Memory B cell (primary cell): ENCODE measurements around the gene GET4.
"Not testable (repeated sequence)": the region's sequence is repeated elsewhere in the genome, so short reads cannot be mapped to it uniquely, and the experiment has no call there.

Experiments used
- ATAC-seq: fragments of 150-1000 bp; cut with Tn5 transposase; 2 replicates; pipeline ENCODE4 v1.10.0; 2021; ENCODE audit warnings: low read depth, mild to moderate bottlenecking, moderate library complexity
- DNase-seq, 2 donors: peaks; one replicate each; pipeline ENCODE4 v3.0.0; 2022; ENCODE audit warnings: low spot score in 2 of 2
- H3K27ac Mint-ChIP-seq: one replicate; pipeline ENCODE4 v1.8.0; 2022; ENCODE audit warnings: mild to moderate bottlenecking, moderate library complexity, mixed read lengths
- H3K27me3 Mint-ChIP-seq: one replicate; pipeline ENCODE4 v1.8.0; 2022; ENCODE audit warnings: mixed read lengths
- H3K36me3 Mint-ChIP-seq: one replicate; pipeline ENCODE4 v1.8.0; 2022; ENCODE audit warnings: mild to moderate bottlenecking, mixed read lengths
- H3K4me1 Mint-ChIP-seq: one replicate; pipeline ENCODE4 v1.8.0; 2022; ENCODE audit warnings: mixed read lengths
- H3K4me3 Mint-ChIP-seq: one replicate; pipeline ENCODE4 v1.8.0; 2022; ENCODE audit warnings: mild to moderate bottlenecking, moderate library complexity, mixed read lengths
- H3K9me3 Mint-ChIP-seq: one replicate; pipeline ENCODE4 v1.8.0; 2022; ENCODE audit warnings: mixed read lengths

The GET4 gene

DNA sequence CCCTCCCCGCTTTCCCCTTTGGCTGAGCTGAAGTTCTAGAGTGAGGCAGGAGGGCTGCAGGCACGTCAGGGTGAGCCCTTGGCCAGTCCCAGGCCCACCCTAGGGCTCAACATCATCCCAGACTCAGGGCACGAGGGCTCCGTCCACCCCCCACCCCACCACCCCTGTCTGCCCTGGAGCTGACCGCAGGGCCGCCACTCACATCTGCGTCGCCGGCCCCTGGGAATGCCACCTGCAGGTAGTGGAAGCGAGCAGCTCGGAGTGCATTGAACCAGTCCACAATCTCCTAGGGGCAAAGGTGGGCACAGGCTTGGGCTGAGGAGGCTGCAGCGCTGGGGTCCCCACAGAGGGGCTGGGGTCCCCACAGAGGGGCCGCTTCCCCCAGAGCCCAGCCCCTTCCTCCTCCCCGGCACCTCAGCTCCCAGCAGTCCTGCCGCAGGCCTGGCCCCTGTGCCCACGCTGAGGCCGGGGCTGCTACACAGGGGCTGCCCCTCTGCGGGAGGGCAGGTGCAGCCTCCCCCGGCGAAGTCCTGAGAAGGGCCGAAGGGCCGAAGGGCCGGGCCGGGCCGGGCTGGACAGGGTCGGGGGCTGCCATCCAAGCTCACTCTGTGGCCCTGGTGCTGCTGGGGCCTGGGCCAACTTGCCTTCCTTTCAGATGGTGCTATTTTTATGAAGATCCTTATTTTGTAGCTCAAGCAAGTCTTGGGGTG lies 24.1 kb downstream of the GET4 start:
- H3K27me3 Mint-ChIP-seq: no peaks in the 10 kb centered on the region
- no peak overlapping the region for H3K4me3 Mint-ChIP-seq
- peaks cover 6% of the 10 kb centered on the region for H3K36me3 Mint-ChIP-seq
- no peaks in the 10 kb centered on the region for H3K4me1 Mint-ChIP-seq
- no peak overlapping the region for H3K27ac Mint-ChIP-seq
- DNase-seq (no peak), ATAC-seq (no peak)
- no peaks in the 10 kb centered on the region for H3K9me3 Mint-ChIP-seq

DNA sequence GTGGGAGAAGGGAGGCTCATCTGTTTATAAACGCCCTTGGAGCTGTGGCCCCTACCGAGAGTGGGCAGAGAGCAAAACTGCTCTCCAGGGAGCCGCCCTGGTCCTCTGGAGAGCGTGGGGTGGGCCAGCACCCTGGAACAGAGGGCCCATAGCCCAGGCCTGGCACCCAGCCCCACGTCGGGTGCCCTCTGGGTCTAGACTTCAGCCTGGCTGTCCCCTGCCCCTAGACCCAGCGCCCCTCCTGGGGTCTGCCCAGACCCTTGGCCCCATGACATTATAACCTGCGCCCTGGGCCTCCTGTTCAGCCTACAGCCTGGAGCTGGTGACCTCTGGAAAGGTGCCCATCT lies 24.7 kb downstream of the GET4 start:
- no peak for DNase-seq
- peaks cover 6% of the 10 kb centered on the region for H3K36me3 Mint-ChIP-seq
- H3K4me1 Mint-ChIP-seq: no peaks in the 10 kb centered on the region
- ATAC-seq: no peak
- no peak overlapping the region for H3K4me3 Mint-ChIP-seq
- H3K9me3 Mint-ChIP-seq: no peaks in the 10 kb centered on the region
- no peak overlapping the region for H3K27ac Mint-ChIP-seq
- H3K27me3 Mint-ChIP-seq: no peaks in the 10 kb centered on the region

DNA sequence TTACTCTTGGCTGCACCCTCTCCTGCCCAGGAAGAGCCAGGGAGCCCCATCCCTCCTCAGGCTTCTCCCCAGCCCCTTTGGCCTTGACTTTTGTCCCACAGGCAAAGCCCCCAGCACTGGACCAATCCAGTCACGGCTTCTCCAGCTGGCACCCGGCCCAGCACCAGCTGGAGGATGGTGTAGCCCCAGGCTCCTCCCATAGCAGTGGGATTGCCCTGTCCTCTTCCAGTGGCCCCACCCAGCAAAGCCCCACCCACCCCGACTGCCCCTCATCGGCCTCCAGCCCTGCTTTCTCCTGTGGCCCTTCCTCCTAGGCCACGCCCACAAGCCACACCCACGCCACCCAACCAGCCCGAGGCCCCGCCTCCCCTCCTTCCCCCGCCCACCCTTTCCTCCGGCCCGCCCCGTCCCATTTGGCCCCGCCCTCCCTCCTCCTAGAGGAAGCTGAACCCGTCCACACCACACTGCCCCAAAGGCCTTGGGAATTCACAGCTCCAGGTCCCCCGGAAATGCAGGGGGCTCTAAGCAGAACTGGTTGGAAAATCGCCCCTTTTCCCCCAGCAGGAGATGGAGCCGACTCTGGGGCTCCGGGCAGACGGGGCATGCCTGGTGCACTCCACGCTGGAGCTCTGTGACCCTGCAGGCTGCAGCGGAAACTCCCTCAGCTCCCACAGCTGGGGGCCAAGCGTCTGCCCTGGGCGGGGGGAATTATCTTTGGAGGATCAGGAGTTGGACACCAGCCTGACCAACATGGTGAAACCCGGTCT lies 25.2 kb downstream of the GET4 start:
- no peak for DNase-seq
- Mint-ChIP-seq H3K27ac (no peak overlapping the region), H3K27me3 (no peaks in the 10 kb centered on the region), H3K9me3 (no peaks in the 10 kb centered on the region), H3K36me3 (peaks cover 2% of the 10 kb centered on the region), H3K4me3 (no peak overlapping the region), H3K4me1 (no peaks in the 10 kb centered on the region)
- peak; percentile 57 for ATAC-seq

DNA sequence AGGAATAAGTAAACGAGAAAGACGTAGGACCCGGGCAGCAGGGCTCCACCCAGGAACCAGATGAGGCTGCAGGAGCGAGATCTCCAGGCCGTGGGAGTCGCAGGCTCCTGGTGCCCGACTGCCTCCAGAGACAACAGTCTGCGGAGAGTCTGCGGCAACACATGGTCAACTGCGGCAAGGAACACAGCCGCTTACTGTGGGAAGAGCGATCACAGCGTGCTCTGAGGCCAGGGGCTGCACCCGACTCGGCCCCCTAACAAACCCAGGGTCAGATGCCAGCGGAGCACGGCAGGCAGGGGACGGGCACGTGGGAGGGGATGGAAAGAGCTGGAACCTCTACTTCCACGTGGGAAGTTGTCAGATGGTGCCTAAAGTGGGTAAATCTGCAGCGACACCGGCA lies 26.6 kb downstream of the GET4 start:
- ATAC-seq: no peak
- H3K4me3 Mint-ChIP-seq: no peak overlapping the region
- DNase-seq: no peak
- peaks cover 2% of the 10 kb centered on the region for H3K4me1 Mint-ChIP-seq
- H3K27me3 Mint-ChIP-seq: no peaks in the 10 kb centered on the region
- H3K9me3 Mint-ChIP-seq: no peaks in the 10 kb centered on the region
- no peaks in the 10 kb centered on the region for H3K36me3 Mint-ChIP-seq
- no peak overlapping the region for H3K27ac Mint-ChIP-seq

DNA sequence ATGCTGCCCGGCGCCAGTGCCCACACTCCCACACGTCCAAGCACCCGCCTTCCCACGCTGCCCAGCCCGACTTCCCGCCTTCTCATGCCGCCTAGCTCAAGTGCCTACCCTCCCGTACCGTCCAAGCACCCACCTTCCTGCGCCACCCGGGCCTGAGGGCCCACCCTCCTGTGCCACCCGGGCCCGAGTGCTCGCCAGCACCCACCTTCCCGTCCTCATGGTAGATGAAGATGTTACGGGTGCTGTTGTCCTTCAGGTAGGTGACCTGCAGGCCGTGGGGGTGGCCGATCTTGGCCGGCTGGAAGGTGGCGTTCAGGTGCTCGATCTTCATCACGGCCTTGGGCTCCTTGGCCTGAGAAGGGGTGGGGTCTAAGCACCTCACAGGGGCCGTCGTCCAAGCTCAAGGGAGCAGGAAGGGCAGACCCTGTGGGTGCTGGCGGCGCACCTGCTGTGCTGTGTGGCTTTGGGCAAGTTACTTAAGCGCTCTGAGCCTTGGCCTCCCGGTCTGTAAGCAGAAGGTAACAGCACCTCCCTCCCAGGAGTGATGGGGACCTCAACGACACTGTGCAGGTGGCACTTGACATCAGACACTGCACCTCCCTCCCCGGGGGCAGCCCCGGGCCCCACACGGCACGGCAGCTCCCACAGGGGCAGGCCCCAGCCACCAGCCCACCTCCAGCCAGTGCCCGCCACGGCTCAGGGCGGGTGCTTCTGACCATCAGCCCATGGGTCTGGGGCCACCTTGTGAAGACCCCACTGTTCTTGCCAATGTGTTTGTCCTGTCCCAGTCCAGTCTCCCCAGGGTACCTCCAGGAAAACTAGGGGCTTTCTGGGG lies 27.8 kb downstream of the GET4 start:
- no peaks in the 10 kb centered on the region for H3K27me3 Mint-ChIP-seq
- H3K9me3 Mint-ChIP-seq: no peaks in the 10 kb centered on the region
- H3K4me3 Mint-ChIP-seq: no peak overlapping the region
- no peak overlapping the region for H3K27ac Mint-ChIP-seq
- ATAC-seq (no peak), DNase-seq (no peak)
- no peaks in the 10 kb centered on the region for H3K36me3 Mint-ChIP-seq
- peaks cover 2% of the 10 kb centered on the region for H3K4me1 Mint-ChIP-seq

DNA sequence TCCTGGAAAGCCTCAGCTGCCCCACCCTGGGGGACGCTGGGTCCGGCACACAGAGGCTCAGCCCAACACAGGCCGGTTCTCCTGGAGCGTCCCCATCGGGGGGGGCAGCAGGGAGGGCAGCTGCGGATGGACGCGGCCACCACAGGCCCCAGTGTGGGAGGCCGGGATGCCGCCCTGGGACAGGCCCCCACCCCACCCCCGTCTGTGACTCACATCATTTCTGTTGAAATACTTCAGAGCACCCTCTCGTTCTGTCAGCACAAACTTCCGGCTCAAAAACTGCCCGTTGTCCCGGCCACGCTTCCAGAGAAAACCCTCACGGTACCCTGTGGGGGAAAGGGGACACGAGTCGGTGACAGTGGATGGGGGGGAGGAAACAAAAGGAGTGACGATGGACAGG lies 28.5 kb downstream of the GET4 start:
- no peaks in the 10 kb centered on the region for H3K27me3 Mint-ChIP-seq
- no peaks in the 10 kb centered on the region for H3K9me3 Mint-ChIP-seq
- peaks cover 4% of the 10 kb centered on the region for H3K4me1 Mint-ChIP-seq
- no peak overlapping the region for H3K27ac Mint-ChIP-seq
- H3K4me3 Mint-ChIP-seq: no peak overlapping the region
- ATAC-seq (no peak), DNase-seq (no peak)
- H3K36me3 Mint-ChIP-seq: no peaks in the 10 kb centered on the region

DNA sequence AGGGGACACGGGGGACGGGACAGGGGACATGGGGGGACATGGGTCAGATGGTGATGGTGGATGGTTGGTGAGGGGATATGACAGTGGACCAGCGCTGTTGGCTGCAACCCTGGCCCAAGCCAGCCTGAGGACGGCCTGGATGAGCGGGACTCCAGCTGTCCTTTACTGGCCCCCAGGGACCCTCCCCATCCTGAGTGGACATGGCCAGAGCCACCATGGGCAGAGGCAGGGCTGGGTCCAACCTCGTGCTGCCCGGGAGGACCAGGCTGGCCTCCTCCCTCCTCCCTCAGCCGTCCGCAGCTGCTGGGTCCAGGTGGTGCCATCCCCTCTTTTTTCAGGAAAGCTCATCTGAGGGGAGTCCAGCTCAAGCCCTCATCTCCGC lies 30.4 kb downstream of the GET4 start:
- H3K4me1 Mint-ChIP-seq: peaks cover 10% of the 10 kb centered on the region
- no peak overlapping the region for H3K27ac Mint-ChIP-seq
- DNase-seq: peak; percentile 44 to 58
- H3K36me3 Mint-ChIP-seq: no peaks in the 10 kb centered on the region
- H3K27me3 Mint-ChIP-seq: no peaks in the 10 kb centered on the region
- no peak overlapping the region for H3K4me3 Mint-ChIP-seq
- peak; percentile 27 for ATAC-seq
- no peaks in the 10 kb centered on the region for H3K9me3 Mint-ChIP-seq

DNA sequence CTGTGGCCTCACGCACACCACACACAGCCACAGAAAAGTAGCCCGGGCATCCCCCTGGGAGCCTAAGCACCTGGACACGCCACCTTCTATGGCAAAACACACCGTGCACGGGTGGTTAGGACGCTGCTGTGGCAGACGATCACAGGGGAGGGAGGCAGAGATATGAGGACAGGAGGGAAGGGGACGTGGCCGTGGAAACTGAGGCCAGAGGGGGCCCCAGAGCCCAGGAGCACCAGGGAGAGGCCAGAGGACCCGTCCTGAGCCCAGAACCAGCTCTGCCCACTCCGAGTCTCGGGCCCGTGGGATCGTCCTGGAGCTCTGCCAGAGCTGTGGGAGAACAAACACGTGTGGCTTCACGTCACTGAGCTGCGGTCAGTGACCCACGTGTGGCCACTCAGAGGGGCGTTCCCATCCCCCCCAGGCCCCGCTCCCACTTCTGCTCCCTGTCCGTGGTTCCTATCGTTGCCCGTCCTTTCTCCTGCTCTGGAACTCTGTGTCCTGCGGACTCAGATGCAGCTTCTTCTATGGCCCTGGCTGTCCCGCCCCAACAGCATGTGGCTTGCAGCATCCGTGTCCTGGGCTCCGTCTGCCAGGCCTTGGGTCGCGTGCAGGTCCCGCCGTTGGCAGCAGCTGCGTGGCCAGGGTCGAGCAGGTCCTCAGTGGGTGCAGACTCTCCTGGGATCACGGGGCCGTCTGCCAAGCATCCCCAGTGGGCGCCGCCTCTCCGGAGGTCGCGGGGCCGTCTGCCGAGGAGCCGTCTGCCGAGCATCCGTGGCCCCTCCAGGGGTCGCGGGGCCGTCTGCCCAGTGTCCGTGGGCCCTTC lies 31.0 kb downstream of the GET4 start:
- ATAC-seq (peak; percentile 62), DNase-seq (peak; percentile 52 to 56)
- Mint-ChIP-seq H3K27me3 (no peaks in the 10 kb centered on the region), H3K4me1 (peaks cover 10% of the 10 kb centered on the region), H3K9me3 (no peaks in the 10 kb centered on the region), H3K36me3 (no peaks in the 10 kb centered on the region), H3K27ac (no peak overlapping the region), H3K4me3 (no peak overlapping the region)

DNA sequence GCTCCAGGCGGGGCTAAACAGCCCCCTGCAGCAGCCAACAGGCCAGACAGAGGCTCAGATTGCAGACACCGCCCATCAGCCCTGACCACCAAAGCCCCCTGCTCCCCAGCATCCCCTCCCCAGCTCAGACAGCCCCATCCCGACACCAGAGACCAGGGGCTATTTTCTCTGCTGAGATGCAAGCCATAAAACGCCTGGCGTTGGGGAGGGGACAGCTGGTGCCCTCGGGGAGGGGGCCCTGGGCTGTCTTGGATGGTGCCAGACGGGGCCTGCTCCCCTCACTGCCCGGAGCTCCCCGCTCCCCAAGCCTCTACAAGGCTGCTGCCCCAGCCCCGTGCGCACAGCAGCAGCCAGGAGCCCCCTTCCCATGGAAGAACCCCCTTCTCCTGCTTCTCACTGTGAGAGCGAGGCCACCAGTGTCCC lies 31.8 kb downstream of the GET4 start:
- no peaks in the 10 kb centered on the region for H3K9me3 Mint-ChIP-seq

DNA sequence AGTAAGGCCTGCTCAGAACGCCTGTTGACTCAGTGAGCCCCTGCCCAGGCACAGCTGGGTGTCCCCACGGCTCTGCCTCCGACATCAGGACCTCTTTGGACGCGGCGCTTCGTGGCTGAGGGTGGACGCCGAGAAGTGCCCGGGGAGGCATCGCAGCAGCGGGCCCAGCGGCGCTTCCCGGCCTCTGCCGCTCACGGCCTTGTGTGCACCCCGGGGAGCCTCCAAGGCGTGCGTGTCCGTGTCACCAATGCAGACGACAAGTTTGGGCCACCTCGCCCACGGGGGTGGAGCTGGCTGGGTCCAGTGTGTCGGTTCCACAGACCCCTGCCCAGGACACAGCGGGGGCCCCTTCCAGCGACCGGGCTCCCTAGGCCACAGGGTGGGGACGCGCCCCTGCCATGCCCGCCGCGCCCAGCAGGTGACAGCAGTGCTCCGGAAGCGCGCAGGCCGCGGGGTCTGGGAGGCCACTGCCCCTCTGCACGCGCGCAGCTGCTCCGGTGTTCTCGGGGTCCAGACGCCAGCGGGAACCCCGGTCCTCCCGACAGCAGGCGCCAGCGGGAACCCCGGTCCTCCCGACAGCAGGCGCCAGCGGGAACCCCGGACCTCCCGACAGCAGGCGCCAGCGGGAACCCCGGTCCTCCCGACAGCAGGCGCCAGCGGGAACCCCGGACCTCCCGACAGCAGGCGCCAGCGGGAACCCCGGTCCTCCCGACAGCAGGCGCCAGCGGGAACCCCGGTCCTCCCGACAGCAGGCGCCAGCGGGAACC lies 32.4 kb downstream of the GET4 start:
- ATAC-seq: peak; percentile 23

More for the DNA sequence above, 31.8 kb downstream of the GET4 start:
- DNase-seq (peak in 1 of 2 donors; percentile 40), ATAC-seq (no peak)
- Mint-ChIP-seq H3K4me3 (peak overlapping the region; percentile 32), H3K4me1 (peaks cover 10% of the 10 kb centered on the region), H3K27me3 (no peaks in the 10 kb centered on the region), H3K27ac (peak overlapping the region; percentile 35), H3K36me3 (no peaks in the 10 kb centered on the region)

DNA sequence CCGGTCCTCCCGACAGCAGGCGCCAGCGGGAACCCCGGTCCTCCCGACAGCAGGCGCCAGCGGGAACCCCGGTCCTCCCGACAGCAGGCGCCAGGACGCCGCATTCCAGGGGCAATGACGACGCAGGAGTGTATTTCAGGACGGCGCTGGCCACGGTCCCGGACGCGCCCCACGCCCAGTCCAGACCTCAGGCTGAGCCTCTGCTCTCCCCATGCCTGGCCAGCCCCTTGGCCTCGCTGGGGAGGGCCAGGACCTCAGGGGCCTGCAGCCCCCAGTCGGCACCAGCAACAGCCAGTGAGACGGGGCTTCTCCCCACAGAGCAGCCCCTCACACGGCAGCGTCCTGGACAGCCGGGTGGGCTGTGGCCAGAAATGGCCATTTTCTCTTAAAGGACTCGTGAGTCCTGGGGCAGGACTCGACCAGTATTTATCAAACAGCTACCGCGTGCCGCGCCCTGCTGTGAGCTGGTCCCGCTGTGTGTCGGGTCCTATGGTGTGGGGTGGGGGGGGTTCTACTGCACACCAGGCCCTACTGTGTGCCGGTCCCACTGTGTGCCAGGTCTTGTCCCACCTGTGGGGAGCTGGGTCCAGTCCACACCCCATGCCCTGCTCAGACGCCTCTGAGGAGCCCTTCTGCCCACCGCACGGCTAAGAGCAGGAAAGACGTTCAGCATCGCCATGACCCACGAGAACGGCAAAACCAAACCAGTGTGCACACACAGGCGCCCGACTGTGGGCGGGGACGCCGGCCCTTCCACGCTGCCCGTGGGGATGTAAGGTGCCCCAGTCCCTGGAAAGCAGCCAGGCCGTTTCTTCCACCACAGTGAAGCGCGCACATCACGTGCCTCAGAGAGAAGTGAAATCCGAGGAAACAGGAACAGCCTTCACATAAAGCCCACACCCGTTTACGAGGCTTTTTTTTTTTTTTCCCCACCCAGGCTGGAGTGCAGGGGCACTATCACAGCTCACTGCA lies 33.3 kb downstream of the GET4 start:
- H3K9me3 Mint-ChIP-seq: no peaks in the 10 kb centered on the region
- no peaks in the 10 kb centered on the region for H3K27me3 Mint-ChIP-seq
- peaks cover 10% of the 10 kb centered on the region for H3K4me1 Mint-ChIP-seq
- H3K36me3 Mint-ChIP-seq: no peaks in the 10 kb centered on the region
- DNase-seq: peak; percentile 58 to 62
- no peak overlapping the region for H3K27ac Mint-ChIP-seq
- peak overlapping the region; percentile 70 for H3K4me3 Mint-ChIP-seq
- ATAC-seq: peak; percentile 57

More for the DNA sequence above, 32.4 kb downstream of the GET4 start:
- not testable (repeated sequence) for H3K36me3 Mint-ChIP-seq, H3K9me3 Mint-ChIP-seq, H3K27me3 Mint-ChIP-seq, H3K4me1 Mint-ChIP-seq
- Mint-ChIP-seq H3K27ac (peak overlapping the region; percentile 35), H3K4me3 (peak overlapping the region; percentile 32)
- peak; percentile 48 to 85 for DNase-seq

DNA sequence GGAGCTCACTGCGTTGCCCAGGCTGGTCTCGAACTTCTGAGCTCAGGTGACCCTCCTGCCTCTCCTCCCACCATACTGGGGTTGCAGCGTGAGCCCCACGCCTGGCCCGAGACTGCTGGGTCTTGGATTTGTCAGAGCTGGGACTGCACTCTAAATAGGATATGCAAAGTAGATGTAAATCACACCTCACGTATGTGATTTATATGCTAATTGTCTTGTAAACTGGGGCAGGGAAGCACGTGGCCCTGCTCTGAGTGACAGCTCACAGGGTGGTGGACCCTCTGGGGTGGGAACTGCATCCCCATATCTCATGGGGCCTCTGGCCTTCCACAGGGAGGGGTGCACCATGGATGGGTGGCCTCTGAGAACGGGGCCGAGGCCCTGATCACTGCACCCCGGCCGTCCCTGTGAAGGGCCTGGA lies 34.1 kb downstream of the GET4 start:
- peak; percentile 19 for ATAC-seq

More for the DNA sequence above, 34.1 kb downstream of the GET4 start:
- Mint-ChIP-seq H3K4me1 (peaks cover 10% of the 10 kb centered on the region), H3K27me3 (no peaks in the 10 kb centered on the region), H3K4me3 (peak overlapping the region; percentile 70), H3K27ac (no peak overlapping the region), H3K9me3 (no peaks in the 10 kb centered on the region), H3K36me3 (no peaks in the 10 kb centered on the region)
- DNase-seq: no peak
